Stimulated activated CD4-positive, alpha-beta T cell treated with anti-CD3 and anti-CD28 coated beads, Interleukin-1b, Interleukin-23, amount 100 ng/mL, for 1 hour (primary cell): ENCODE data around the gene SLC37A1.

Experiments used
- DNase-seq, 2 donors: peaks; one replicate each; pipeline ENCODE4 v3.0.0-alpha.2; 2020; ENCODE audit warnings: low read depth in 2 of 2

The SLC37A1 gene

DNA sequence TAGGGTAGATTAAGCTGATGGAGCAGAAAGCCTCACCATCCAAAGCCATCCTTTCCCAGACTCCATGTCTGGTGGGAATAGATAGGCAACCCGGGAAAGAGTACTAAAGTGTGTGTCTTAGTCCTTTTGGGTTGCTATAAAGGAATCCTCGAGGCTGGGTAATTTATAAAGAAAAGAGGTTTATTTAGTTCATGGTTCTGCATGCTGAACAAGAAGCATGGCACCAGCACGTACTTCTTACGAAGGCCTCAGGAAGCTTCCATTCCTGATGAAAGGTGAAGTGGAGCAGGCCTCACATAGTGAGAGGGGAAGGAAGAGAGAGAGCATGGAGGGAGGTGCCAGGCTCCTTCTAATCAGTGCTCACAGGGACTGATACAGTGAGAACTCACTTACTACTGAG lies 6.2 kb upstream of the SLC37A1 start:
- no peak for DNase-seq

DNA sequence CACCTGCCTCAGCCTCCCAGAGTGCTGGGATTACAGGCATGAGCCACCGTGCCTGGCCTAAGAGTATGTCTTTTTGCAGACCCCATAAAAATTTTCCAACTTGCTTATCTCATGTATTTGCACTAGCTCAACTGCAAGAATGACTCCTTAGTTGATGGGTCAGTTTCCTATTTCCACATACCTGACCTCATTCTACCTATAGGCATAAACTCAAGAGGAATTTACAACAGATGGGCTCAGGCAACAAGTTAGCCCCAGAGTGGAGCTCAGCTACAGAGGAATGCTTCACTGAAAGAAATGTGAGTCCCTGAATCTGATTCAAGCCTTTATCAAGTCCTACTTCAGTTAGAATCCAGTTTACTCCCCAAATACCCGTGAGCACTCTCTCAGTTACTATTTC lies 5.3 kb upstream of the SLC37A1 start:
- DNase-seq, result no peak

DNA sequence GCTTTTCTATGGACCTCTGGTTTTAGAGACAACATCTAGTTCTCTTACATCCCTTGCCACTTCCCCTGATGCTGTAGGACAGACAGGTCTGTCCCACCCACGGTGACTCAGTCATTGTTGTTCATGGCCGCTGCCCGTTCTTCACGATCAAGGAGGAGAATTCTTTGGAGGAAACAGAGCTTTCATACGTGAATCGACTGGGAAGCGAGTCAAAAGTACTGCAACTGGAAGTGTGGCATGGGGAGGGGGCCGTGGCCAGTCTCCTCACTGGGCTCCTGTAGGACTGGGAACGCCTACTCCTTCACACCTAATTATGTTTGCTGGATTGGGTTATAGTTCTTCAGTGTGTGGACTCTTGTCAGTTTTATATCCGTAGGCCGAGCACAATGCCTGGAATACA lies 4.4 kb upstream of the SLC37A1 start:
- no peak for DNase-seq

DNA sequence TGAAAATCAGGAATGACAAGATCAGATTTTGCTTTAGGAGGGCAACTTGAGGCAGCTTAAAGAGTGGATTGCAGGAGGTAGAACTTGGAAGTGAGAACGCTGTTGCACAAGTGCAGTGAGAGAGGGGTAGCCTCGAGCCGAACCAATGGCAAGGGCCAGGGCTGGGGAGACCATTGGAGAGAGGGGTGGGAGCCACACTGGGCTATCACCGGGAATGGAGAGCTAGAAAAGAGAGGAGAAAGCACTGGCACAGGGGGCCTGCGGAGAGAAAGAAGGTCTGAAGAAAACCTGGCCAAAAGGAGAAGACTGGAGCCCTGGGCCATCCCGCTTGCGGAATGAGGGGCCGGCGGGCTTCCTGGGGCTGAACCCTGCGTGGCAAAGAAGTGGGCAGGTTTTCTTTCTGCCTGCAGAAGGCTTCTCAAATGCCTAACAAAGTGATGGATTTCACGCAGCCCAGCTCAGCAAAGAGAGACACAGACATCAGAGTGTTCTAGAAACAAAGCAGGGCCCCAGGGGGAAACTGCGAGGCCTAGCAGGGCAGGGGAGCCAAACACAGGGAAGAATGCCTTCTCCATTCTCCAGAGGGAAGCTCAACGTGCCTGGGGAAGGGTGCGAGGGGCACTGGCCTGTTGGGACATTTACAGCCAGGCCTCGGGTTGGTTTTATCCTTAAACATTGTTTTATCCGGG lies 1.2 kb upstream of the SLC37A1 start:
- no peak for DNase-seq

DNA sequence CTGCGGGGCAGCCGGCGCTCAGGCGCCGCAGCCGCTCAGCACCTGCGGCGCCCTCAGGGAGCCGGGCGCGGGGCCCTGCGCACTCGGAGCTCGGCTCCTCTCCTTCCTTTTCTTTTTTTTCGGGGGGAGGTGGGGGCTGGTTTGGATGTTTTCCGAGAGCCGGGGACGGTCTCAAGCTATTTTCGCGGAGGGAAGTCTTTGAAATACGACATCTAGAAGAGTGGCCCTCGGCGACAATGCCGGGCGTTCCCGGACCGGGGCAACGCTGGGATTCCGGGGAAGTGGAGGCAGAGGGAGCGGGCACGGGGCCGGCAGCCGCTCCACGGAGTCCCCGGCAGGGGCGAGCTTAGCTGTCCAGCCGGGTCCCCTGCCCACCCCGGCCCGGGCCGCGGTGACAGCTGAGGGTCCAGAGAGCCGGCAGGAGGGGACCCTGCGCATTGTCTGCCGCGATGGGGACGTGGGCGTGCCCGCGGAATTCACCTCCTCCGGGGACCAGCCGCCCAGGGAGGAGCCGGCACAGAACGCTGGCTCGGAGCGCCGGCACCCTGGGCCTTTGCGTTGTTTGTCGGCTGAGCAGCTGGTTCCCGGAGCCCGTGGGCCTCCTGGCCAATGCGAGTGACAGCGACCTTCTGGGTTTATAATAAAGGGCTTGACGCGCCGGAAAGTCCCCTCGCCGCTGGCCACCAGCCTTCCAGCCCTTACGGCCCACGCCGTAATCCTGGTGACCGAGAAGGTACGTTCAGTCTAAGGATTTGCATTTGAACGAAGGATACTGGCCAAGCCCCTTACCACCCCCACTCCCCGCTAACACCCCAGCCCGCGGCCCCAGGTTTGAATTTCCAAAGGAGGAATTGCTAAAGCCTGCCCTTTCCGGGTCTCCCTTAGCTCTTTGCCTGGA lies 582 bp downstream of the SLC37A1 start:
- DNase-seq, result peak in 1 of 2 donors; percentile 59

DNA sequence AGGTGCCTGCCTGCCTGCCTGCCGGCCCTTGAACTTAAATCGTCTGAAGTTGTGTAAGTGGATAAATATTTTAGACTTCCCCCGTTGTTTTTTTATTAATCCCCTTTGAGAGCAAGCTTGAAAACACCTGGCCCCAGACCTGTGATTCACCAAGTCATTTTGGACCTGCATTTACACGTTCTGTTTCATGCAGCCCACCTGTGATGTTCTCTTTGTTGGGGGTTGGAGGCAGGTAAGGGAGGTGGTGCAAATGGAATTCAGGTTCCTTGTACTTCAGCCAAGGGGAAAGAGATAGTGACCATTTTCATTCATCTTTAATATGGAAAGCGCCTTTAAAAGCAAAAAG lies 1.2 kb downstream of the SLC37A1 start:
- no peak for DNase-seq

DNA sequence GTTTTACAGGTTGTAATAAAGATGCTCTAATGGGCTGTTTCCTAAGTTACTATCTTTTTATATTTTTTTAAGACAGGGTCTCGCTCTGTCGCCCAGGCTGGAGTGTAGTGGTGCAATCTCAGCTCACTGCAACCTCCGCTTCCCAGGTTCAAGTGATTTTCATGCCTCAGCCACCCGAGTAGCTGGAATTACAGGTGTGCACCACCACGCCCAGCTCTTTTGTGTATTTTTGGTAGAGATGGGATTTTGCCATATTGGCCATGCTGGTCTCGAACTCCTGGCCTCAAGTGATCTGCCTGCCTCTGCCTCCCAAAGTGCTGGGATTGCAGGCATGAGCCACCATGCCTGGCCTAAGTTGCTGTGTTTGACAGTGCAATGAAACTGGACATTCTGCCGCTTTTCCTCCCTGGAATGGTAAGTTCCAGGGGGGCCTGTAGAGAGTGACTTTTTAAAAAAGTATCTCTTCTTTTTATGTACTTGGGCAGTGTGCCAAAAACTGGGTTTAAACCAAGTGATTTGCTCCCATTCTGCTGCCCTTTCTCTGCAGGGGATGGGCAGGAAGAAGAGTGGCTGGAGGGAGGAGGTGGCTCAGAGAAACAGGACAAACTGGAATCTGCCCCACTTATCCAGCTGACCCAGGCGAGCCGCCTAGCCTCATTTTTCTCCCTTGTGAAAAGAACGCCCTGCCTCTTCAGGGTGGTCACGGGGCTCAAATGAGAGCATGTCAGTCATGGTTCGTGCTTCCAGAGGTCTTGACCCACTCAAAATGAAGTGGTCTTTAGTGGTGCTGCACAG lies 2.3 kb downstream of the SLC37A1 start:
- no peak for DNase-seq

DNA sequence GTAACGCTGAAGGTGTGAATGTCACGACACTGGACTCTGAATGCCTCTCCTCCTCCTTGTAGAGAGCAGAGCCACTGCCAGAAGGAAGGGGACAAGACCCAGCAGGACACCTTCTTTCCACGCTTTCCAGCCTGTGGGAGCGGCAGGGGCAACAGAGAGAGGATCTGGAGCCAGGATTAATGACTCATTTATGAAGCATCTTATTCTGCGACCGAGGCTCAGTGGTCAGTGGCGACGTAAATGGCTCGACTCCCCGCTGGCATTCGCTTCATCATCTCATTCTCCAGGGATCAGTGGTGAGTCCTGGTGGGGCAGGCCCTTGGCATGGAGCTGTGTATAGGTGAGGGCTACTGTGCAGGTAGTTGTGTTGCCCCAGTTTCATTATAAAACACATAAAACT lies 4.6 kb downstream of the SLC37A1 start:
- no peak for DNase-seq

DNA sequence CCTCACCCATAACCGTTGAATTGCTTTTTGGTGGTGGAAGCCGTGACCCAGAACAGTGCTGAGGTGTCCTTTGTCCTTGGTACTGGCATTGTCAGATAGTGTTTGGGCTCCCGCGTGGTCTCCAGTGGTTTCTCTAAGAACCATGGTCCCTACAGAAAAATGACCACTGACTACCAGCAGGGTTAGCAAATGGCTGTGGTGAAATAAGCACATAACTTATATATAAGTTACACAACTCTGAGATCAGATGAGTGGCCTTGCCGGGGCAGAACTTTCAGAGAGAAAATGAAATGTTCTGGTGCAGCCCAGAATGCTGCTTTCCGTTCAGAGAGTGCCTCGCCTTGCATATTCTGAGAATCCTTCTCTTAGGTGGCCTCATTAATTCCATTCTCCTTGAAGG lies 5.0 kb downstream of the SLC37A1 start:
- DNase-seq, result no peak

DNA sequence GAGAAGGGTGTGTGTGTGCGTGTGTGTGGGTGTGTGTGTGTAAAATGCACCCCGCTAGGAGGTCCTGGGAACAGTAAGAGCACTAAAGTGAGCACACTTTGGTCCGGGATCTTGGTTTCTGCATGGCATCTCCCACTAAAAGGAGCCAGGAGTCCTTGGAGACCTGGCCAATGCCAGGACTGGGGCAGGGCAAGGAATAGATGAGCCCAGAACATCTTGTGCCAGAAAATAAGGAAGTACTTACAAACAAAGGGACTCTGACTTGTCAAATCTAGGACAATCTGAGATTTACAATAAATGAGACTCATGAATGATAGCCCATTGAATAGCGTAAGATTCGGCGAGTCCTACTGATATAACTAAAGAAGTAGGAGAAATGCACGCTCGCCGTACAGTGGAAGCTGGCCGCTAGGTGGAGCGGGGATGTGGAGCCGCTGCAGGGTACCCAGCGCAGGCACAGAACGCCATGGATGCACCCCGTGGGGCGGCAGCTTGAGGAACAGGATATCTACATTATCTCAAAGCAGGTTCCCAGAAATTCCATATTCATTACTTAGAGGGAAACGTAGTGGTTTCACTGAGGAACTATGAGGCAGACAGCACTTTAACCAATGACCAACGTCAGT lies 7.1 kb downstream of the SLC37A1 start:
- no peak for DNase-seq

DNA sequence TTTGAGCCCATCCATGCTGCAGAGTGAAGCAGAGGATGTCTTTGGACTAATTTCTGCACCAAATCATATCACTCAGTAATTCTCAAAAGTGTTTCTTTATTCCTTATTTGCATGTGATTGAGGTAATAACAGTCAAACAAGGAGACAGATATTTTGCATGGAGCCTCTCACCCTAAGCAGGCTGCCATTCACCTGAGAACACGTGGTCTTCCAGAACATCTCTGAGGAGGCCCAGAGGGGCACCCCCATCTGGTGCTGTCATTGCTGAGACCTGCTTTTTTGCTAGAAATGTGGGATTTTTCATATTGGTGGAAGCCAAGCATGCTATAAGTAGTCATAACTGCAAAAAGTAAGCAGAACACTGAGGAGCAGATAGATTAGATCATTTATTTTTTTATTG lies 7.7 kb downstream of the SLC37A1 start:
- no peak for DNase-seq

DNA sequence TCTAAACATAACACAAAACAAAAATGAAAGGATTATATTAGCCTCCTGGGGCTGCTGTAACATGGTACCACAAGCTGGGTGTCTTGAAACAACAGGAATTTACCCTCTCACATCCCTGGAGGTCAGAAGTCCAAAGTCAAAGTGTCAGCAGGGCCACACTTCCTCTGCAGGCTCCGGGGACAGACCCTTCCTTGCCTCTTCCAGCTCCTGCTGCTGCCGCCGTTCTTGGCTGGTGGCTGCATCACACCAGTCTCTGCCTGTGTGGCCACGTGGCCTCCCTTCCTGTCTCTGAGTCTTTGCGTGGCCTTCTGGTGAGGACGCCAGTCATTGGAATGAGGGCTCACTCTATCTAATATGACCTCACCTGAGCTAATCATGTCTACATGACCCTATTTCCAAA lies 8.2 kb downstream of the SLC37A1 start:
- no peak for DNase-seq

DNA sequence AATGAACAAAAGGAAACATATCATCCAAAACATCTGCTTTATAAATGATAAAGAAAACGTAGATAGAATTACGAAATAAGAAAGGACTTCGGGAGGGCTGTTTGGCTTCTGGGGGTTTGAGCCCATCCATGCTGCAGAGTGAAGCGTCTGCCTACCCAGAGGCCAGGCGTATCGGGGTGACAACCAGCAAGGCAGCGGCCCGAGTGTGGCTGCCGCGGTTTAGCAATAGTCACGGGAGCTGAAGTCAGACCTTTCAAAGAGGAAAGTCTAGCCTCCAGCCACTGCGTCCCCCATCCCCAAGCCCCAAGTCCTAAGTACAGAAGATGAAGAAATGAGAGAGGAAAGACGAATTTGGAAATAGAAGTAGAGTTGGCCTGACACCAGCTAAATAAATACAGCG lies 8.6 kb downstream of the SLC37A1 start:
- DNase-seq, result no peak

DNA sequence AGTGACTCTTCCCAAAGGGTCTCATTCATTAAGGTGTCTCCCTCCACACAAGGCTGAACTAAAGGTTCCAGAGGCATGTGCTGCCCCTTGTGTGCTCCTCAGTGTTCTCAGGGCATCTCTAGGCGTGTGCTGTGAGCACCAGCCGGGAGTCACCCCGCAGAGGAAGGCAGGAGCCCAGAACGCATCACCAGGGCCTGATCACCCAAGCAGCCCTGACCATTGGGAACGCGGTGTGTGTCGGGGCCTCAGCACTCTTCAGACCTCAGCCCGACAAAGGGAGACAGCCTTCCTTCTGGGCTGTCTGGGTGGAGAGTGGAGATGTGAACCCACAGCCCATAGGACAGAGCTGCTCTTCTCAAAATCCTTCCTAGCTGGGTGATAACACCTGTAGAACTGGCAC lies 9.1 kb downstream of the SLC37A1 start:
- DNase-seq, result no peak

DNA sequence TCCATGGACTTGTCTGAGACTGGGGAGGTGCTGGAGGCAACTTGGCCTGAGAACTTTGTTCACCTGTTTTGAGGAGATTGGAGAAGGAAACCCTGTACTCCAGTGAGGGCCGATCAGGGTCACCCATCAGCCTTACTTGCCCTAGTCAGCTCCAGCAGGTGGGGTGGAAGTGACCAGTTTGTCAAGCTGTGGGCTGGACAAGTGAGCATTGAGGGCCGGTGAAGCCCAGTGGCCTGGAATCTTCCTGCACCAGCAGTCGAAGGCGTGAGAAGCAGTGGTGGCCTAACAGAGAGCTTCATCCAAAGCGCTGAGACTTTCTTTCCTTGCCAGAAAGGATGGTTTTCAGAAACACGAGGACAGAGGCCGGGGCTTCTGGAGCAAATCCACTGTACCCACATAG lies 9.6 kb downstream of the SLC37A1 start:
- DNase-seq, result no peak

DNA sequence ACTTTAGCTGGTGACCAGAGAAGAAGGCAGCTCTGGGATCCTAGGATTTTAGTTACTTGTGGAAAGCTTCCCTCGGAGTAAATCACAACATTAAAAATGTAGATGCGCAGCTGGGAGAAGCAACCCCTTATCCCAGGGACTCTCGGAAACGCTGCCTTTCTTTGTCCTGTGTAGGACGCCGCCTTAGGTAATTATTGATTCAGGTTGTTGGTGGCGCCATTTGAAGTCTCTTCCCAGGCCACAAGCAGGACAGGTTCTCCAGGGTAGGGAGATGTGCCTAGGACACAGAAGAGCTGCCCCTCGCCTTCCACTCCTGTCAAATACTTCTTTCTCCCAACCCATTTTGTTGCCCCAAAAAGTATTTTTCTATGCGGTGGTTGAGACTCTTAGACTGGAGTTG lies 10.3 kb downstream of the SLC37A1 start:
- no peak for DNase-seq

DNA sequence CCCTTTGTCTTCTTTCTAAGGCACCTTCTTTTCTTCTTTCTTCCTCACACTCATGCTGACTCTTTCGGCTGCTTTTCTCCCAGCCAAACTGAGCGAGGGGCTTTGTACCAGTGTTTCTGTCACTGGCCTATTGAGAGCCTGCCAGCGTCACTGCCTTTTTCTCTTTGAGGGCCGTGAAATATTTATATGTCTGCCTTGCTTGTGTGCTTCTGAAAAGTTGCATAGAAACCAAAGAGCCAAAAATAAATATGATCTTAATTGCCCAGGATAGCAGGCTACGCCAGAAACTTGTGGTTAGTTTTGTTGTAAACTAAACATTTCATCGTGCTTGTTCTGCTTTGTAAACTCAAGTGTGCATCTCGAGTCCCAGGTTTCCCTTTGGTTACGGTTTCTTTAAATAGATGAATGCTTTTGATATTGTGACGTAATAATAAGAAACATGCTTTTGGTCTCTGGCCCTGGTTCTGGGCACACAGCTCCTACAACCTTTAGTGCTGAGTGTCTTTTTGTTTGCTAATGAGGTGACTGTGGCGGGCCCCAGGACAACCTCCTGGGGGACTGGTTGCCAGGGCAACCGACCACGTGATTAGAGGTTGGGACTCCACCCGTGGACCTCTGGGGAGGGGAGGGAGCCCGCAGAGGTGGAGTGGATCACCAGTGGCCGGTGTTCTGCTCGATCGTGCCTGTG lies 10.8 kb downstream of the SLC37A1 start:
- no peak for DNase-seq

DNA sequence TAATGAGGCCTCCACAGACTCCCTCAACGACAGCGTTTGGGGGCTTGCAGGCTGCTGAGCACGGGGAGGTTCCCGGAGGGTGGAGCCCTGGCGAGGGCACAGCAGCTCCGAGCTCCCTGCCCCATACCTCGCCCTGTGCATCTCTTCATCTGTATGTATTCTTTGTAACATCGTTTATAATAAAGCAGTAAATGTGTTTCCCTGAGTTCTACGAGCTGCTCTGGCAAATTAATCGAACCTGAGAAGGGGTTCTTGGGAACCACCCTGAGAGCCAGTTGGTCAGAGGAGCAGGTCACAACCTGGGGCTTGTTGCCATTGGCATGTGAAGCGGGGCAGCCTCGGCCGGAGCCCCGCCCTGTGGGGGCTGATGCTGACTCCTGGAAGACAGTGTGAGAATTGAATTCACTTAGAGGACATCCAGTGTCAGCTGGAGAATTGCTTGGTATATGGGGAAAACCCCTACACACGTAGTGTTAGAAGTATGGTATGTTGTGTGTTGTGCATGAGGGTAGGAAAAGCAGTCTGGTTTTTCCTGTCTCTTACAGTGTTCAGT lies 11.5 kb downstream of the SLC37A1 start:
- DNase-seq, result no peak

DNA sequence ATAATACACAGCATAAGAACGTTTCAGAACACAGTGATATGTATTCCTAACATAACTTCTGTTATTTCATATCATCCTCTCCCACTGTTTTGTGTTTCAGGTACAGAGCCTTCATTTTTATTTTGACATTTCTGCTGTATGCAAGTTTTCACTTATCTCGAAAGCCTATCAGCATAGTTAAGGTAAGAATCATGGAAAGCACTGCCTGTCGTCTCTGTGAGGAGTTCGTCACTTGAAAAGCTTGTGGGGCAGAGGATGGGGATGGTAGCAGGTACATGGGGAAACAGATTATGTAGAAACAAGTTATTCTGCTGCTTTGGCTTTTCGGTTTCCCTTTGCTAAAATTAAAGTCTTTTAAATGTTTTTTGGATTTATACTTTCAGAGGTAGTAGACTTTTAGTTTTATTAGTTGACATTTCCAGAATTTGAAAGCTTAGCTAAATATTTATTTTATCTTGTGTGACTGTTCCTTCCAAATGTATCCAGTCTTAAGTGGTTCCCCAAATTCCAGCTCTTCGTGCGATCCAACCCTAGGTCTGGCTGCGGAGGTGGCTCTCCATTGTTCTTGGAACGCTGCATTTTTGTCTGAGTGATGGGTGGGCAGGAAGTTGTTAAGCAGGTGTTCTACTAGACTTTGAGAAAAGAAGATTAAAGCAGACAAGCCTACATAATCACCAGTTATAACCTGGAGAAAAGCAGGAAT lies 12.2 kb downstream of the SLC37A1 start:
- DNase-seq, result no peak

DNA sequence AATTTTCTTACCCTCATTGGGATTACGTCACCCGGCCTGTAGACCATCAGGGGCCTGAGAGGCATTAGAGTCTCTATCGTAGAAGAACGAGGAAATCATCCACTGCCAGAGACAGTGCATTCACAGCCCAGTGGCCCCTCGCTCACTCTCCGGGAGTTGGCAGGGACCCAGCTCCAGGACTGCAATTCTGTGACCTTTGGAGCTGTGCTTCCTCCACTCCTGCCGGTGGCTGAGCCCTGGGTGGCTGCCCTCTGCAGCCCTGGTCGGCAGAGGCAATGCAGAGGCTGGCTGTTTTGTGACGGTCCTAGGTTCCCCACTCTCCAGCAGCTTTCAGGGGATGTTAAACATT lies 12.7 kb downstream of the SLC37A1 start:
- no peak for DNase-seq

DNA sequence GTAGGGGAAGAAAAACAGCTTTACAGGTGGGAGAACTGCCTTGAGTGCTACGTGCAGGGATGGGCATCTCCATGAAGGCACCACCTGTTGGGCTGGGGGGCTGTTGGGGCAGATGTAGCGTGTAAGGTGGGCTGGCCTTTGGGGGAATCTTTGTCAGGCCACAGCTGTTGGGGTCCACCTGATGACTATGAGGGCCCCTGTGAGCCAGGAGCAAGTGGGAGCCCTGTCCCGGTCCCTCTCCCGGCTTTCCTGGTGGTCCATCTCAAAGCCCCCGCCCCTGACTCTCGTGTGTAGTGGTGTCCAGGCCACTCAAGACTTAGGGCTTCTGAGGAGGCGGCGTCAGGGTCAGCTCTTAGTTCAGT lies 13.5 kb downstream of the SLC37A1 start:
- DNase-seq, result no peak
